ENCODE data around the gene LHPP.

The LHPP gene

DNA sequence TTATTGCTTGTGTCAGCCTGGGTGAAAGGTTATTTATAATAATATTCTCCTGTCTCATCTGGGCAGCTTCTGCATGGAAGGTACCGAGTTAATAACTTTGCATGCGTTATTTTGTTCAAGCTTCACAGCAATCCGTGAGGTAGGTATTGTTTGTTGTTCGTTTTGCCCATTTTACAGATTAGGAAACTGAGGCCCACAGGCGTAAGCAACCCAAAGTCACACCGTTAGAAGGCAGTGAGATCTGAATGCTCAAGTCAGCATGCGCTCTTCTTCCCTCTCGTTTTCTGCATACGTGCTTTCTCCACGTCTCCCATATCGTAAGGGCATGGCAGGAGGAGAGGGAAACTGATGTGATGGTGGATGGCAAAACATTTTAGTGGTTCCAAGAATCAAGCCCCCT is 34.1 kb downstream of the LHPP start:
- H3K4me1 ChIP-seq (ENCODE audit: control insufficient read depth, low read length): peaks cover 3% of the 10 kb centered on the region; the same call in 1 of the 2 replicates
- no peaks in the 10 kb centered on the region for H3K79me2 ChIP-seq (ENCODE audit: control insufficient read depth, low read length)
- H3F3A ChIP-seq (ENCODE audit: control insufficient read depth, insufficient read depth): no peaks in the 10 kb centered on the region
- 0 out of 2 replicates have a peak, but pooled peaks cover 2% of the 10 kb centered on the region for H3K27me3 ChIP-seq (ENCODE audit: control insufficient read depth, low read length)
- H4K20me1 ChIP-seq (ENCODE audit: control insufficient read depth, insufficient read depth, low read depth, low read length): no peaks in the 10 kb centered on the region
- no peak overlapping the region for H3K27ac ChIP-seq (ENCODE audit: low read depth, low read length)
- H3K9me2 ChIP-seq (replicated peaks; ENCODE audit: control insufficient read depth, low read length): no peaks in the 10 kb centered on the region
- H3K9me3 ChIP-seq (ENCODE audit: control insufficient read depth, insufficient read depth, low read length): peaks cover under 1% of the 10 kb centered on the region; the same call in 1 of the 2 replicates
- no peak overlapping the region for H3K4me3 ChIP-seq (ENCODE audit: low read length)
- TF ChIP-seq CTCF (IDR thresholded peaks at IDR 0.05; ENCODE audit: low read depth, low read length, poor library complexity, severe bottlenecking): no peak
- no peak for TF ChIP-seq EZH2phosphoT487 (IDR thresholded peaks at IDR 0.05; ENCODE audit: borderline replicate concordance, low read length)
- no peak overlapping the region for H3K4me2 ChIP-seq (ENCODE audit: low read length)
- no peaks in the 10 kb centered on the region for H3K36me3 ChIP-seq (ENCODE audit: control insufficient read depth, low read length)

DNA sequence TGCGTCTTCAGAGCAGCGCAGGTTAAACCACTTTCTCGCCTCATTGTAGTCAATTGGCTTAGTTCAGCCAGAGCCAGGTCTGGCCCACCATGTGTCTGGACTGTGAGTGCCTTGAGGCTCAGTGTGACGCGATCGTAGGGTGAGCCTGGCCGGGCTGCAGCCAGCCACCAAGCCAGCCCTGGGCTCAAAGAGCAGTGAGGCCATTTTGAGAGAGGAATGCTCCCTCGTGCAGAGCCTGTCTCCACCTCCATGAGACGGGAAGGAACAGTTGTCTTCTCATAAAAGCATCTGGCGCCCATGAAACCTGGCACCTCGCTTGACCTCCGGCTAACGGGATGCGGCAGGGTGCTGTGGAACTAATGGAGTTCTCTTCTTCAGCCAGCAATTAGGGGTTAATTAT is 34.5 kb downstream of the LHPP start:
- Histone ChIP-seq H3K4me1 (ENCODE audit: control insufficient read depth, low read length) (peaks cover 3% of the 10 kb centered on the region; the same call in 1 of the 2 replicates), H3K36me3 (ENCODE audit: control insufficient read depth, low read length) (no peaks in the 10 kb centered on the region), H3K9me2 (replicated peaks; ENCODE audit: control insufficient read depth, low read length) (no peaks in the 10 kb centered on the region), H4K20me1 (ENCODE audit: control insufficient read depth, insufficient read depth, low read depth, low read length) (no peaks in the 10 kb centered on the region), H3K27me3 (ENCODE audit: control insufficient read depth, low read length) (0 out of 2 replicates have a peak, but pooled peaks cover 2% of the 10 kb centered on the region), H3K4me3 (ENCODE audit: low read length) (no peak overlapping the region), H3F3A (ENCODE audit: control insufficient read depth, insufficient read depth) (no peaks in the 10 kb centered on the region), H3K79me2 (ENCODE audit: control insufficient read depth, low read length) (no peaks in the 10 kb centered on the region), H3K27ac (ENCODE audit: low read depth, low read length) (no peak overlapping the region), H3K9me3 (ENCODE audit: control insufficient read depth, insufficient read depth, low read length) (peaks cover 3% of the 10 kb centered on the region; the same call in 1 of the 2 replicates), H3K4me2 (ENCODE audit: low read length) (no peak overlapping the region)
- TF ChIP-seq EZH2phosphoT487 (IDR thresholded peaks at IDR 0.05; ENCODE audit: borderline replicate concordance, low read length): no peak
- no peak for TF ChIP-seq CTCF (IDR thresholded peaks at IDR 0.05; ENCODE audit: low read depth, low read length, poor library complexity, severe bottlenecking)

DNA sequence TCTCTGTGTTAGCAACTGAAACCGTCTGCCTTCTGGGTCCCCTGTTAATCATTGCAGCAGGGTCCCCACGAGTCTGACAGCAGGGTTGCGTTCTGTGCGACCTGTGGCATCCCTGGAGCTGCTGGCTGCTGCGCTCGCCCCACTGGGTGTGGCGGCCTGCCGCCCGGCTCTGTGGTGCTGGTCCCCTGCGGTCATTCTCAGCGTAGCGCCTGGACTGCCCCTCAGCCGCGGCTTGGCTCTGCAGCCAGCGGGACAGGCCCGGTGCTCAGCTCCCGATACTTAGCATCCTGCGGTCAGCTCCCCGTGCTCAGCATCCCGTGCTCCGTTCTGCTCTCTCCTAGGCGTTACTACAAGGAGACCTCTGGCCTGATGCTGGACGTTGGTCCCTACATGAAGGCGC is 35.0 kb downstream of the LHPP start:
- TF ChIP-seq CTCF (IDR thresholded peaks at IDR 0.05; ENCODE audit: low read depth, low read length, poor library complexity, severe bottlenecking) (no peak), EZH2phosphoT487 (IDR thresholded peaks at IDR 0.05; ENCODE audit: borderline replicate concordance, low read length) (no peak)
- Histone ChIP-seq H3F3A (ENCODE audit: control insufficient read depth, insufficient read depth) (no peaks in the 10 kb centered on the region), H4K20me1 (ENCODE audit: control insufficient read depth, insufficient read depth, low read depth, low read length) (no peaks in the 10 kb centered on the region), H3K9me2 (replicated peaks; ENCODE audit: control insufficient read depth, low read length) (no peaks in the 10 kb centered on the region), H3K27ac (ENCODE audit: low read depth, low read length) (no peak overlapping the region), H3K4me2 (ENCODE audit: low read length) (no peak overlapping the region), H3K27me3 (ENCODE audit: control insufficient read depth, low read length) (0 out of 2 replicates have a peak, but pooled peaks cover 2% of the 10 kb centered on the region), H3K9me3 (ENCODE audit: control insufficient read depth, insufficient read depth, low read length) (peaks cover 3% of the 10 kb centered on the region; the same call in 1 of the 2 replicates), H3K4me3 (ENCODE audit: low read length) (no peak overlapping the region), H3K4me1 (ENCODE audit: control insufficient read depth, low read length) (peaks cover 3% of the 10 kb centered on the region; the same call in 1 of the 2 replicates), H3K79me2 (ENCODE audit: control insufficient read depth, low read length) (no peaks in the 10 kb centered on the region), H3K36me3 (ENCODE audit: control insufficient read depth, low read length) (no peaks in the 10 kb centered on the region)
